Measurements from ENCODE around the gene SHTN1. TPM values are rescaled to one million over a fixed set of nuclear protein-coding genes. Genes with fewer than 3 reads are reported as not detected.
A peak's percentile ranks its signal among the peaks of the same experiment; 100 is the strongest.

Gene SHTN1
- polyA plus RNA-seq, 1 donor (not counting 4 experiments of a cell fraction or from before 2014, with no cell fraction given) = 21.3 TPM

DNA sequence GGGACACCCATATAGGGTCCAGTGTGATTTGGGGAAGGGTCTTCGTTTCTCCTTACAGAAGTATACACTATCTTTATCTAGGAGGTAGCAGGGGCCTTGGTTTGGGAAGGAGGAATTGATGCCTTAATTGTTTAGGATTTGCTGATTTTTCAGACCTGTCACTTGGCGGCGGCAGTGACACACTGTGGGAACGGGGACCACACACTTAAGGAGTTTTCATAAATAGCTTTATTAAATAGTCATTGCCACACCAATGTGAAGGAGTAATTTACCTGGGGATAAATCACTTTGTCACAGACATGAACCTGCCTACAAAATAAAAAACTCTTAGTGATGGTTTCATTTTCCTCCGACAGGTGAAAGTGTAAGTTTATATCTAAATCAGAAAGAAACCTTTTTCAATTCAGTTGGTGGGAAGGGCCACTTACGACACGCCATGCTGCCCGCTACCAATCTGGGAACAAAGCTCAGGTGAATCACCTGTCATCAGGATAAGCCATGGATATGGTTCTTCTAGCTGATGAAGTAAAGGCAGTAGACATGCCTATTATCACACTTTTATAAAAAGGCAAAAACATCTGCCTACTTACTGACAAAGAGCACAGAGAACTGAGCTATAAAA lies 168.0 kb downstream of the SHTN1 start:
- no peaks in the 10 kb centered on the region for H3K79me2 ChIP-seq (ENCODE audit: control insufficient read depth, insufficient read depth, low read length)
- FAIRE-seq (no peak), DNase-seq (ENCODE audit: low read depth, low spot score) (no peak)
- H3K36me3 ChIP-seq (ENCODE audit: control insufficient read depth in 2 of 2, extremely low read depth in 1 of 2, insufficient read depth in 2 of 2, low read length in 2 of 2) = peaks cover 0 to 6% of the 10 kb centered on the region in 2 experiments
- H3K4me3 ChIP-seq (ENCODE audit: control insufficient read depth in 2 of 3, extremely low read depth in 1 of 3, insufficient read depth in 2 of 3, low read depth in 1 of 3, low read length in 3 of 3) = no peak overlapping the region
- H3K9ac ChIP-seq (ENCODE audit: control insufficient read depth, extremely low read depth, insufficient read depth, low read length) = no peak overlapping the region
- no peaks in the 10 kb centered on the region for H3K9me1 ChIP-seq (ENCODE audit: control insufficient read depth, extremely low read depth, insufficient read depth, low read length)
- H3K9me3 ChIP-seq (ENCODE audit: control insufficient read depth, low read depth, low read length) = no peaks in the 10 kb centered on the region
- H3K27ac ChIP-seq (ENCODE audit: control insufficient read depth, insufficient read depth, low read length) = no peak overlapping the region
- TF ChIP-seq EZH2 (IDR thresholded peaks at IDR 0.05; ENCODE audit: low read length) (no peak), CTCF (optimal IDR thresholded peaks at IDR 0.05 in 1 of 3, IDR thresholded peaks at IDR 0.05 in 1 of 3, conservative IDR thresholded peaks at IDR 0.05 in 1 of 3; ENCODE audit: extremely low read depth in 1 of 3, insufficient read depth in 2 of 3, low read length in 3 of 3) (peak in 1 of 3 experiments; percentile 8)
- H3K27me3 ChIP-seq (ENCODE audit: control insufficient read depth, extremely low read depth, insufficient read depth, low read length) = no peaks in the 10 kb centered on the region
- no peak overlapping the region for H3K4me2 ChIP-seq (ENCODE audit: control insufficient read depth, extremely low read depth, insufficient read depth, low read depth, low read length)
- no peak overlapping the region for H2AFZ ChIP-seq (ENCODE audit: control insufficient read depth, low read length)
- no peaks in the 10 kb centered on the region for H3K4me1 ChIP-seq (ENCODE audit: control insufficient read depth, extremely low read depth, insufficient read depth, low read length)
- dilution Hi-C loops (cut with MboI; ENCODE audit: extremely low pct_ligation_motif_present, low sequenced_read_pairs) = no loop called here
- H4K20me1 ChIP-seq (ENCODE audit: control insufficient read depth, extremely low read depth, insufficient read depth, low read length) = no peaks in the 10 kb centered on the region

GRCh38 chr10:116836083-116836482 lies 168.9 kb downstream of the SHTN1 start:
- Histone ChIP-seq H2AFZ (ENCODE audit: control insufficient read depth, low read length) (no peak overlapping the region), H3K4me1 (ENCODE audit: control insufficient read depth, extremely low read depth, insufficient read depth, low read length) (no peaks in the 10 kb centered on the region), H3K79me2 (ENCODE audit: control insufficient read depth, insufficient read depth, low read length) (no peaks in the 10 kb centered on the region), H3K27ac (ENCODE audit: control insufficient read depth, insufficient read depth, low read length) (no peak overlapping the region), H3K36me3 (ENCODE audit: control insufficient read depth in 2 of 2, extremely low read depth in 1 of 2, insufficient read depth in 2 of 2, low read length in 2 of 2) (peaks cover 0 to 6% of the 10 kb centered on the region in 2 experiments), H3K9ac (ENCODE audit: control insufficient read depth, extremely low read depth, insufficient read depth, low read length) (no peak overlapping the region), H3K4me2 (ENCODE audit: control insufficient read depth, extremely low read depth, insufficient read depth, low read depth, low read length) (no peak overlapping the region), H4K20me1 (ENCODE audit: control insufficient read depth, extremely low read depth, insufficient read depth, low read length) (no peaks in the 10 kb centered on the region), H3K4me3 (ENCODE audit: control insufficient read depth in 2 of 3, extremely low read depth in 1 of 3, insufficient read depth in 2 of 3, low read depth in 1 of 3, low read length in 3 of 3) (no peak overlapping the region), H3K27me3 (ENCODE audit: control insufficient read depth, extremely low read depth, insufficient read depth, low read length) (no peaks in the 10 kb centered on the region), H3K9me3 (ENCODE audit: control insufficient read depth, low read depth, low read length) (no peaks in the 10 kb centered on the region), H3K9me1 (ENCODE audit: control insufficient read depth, extremely low read depth, insufficient read depth, low read length) (no peaks in the 10 kb centered on the region)
- no peak for DNase-seq (ENCODE audit: low read depth, low spot score)
- dilution Hi-C loops (cut with MboI; ENCODE audit: extremely low pct_ligation_motif_present, low sequenced_read_pairs) = no loop called here
- no peak for FAIRE-seq
- TF ChIP-seq EZH2 (IDR thresholded peaks at IDR 0.05; ENCODE audit: low read length) (no peak), CTCF (optimal IDR thresholded peaks at IDR 0.05 in 1 of 3, IDR thresholded peaks at IDR 0.05 in 1 of 3, conservative IDR thresholded peaks at IDR 0.05 in 1 of 3; ENCODE audit: extremely low read depth in 1 of 3, insufficient read depth in 2 of 3, low read length in 3 of 3) (no peak)

Data from keratinocyte (primary cell).